ENCODE data around the gene ZNF583. TPM values are rescaled to one million over a fixed set of nuclear protein-coding genes. Genes with fewer than 3 reads are reported as not detected.
A peak's percentile ranks its signal among the peaks of the same experiment; 100 is the strongest.

ZNF583 gene
- total and polyA plus RNA-seq, 9 of the 15 experiments (the other 6 are each of a cell fraction or from before 2014, with no cell fraction given) = 0.92 to 6.7 (median 3.0) TPM

DNA sequence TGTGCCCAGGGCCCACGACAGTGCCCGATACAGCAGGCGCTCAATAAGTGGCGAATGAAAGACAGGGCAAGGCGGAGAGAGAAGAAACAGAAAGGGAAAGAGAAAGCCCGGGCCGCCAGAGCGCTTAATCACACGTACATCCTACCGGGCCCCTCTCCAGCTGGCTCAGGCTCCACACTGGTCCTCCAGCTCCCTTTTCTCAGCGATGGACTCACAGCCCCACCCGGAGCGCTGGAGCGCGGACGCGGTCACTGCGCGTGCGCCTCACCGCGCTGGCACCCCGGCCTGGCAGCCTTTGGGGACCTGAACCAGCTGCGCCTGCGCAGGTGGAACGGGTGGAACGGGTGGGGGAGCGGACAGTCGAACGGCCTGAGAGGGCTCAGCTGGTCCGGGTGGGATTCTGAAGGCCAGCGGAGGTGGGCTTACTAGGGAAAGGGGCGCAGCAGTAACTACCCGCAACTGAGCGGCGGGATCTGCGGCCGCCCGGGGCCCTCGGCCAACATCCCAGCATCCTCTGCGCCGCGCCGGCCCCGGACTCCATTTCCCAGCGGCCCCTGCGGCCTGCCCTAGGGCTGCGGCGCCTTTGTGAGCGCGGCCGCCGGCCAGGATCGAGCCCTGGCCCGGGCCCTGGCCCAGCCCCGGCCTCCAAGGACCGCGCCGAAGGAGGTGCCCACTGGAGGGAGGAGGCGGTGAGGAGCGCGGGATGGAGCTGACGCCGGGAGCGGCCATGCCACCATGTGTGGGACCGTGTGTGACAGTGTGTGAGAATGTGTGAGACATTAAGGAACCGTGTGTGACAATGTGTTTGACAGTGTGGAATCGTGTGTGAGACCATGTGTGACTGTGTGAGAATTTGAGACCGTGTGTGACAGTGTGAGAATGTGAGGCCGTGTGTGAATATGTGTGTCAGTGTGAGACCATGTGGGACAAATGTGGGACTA is at the start of gene ZNF583 (continued):
- TF ChIP-seq SAP30 (IDR thresholded peaks at IDR 0.05; ENCODE audit: borderline replicate concordance, insufficient read depth, low read depth, low read length, poor library complexity, severe bottlenecking) (peak; percentile 52), GATA2 (CRISPR knock-in tag; IDR thresholded peaks at IDR 0.05) (no peak), ADNP (tag; IDR thresholded peaks at IDR 0.05) (no peak), ILF3 (IDR thresholded peaks at IDR 0.05; ENCODE audit: borderline replicate concordance) (no peak), ZBTB7A (IDR thresholded peaks at IDR 0.05; ENCODE audit: borderline replicate concordance, control insufficient read depth, low read depth, low read length) (no peak), PTTG1 (tag; IDR thresholded peaks at IDR 0.05; ENCODE audit: low read depth) (no peak), ARID3B (CRISPR knock-in tag; IDR thresholded peaks at IDR 0.05; ENCODE audit: borderline replicate concordance) (no peak), LARP7 (IDR thresholded peaks at IDR 0.05) (no peak), ZNF24 (IDR thresholded peaks at IDR 0.05) (no peak), FOXJ3 (CRISPR knock-in tag; IDR thresholded peaks at IDR 0.05) (no peak), NFIX (CRISPR knock-in tag; IDR thresholded peaks at IDR 0.05; ENCODE audit: low read depth) (no peak), GATAD2B (IDR thresholded peaks at IDR 0.05; ENCODE audit: borderline replicate concordance) (no peak), FUS (optimal IDR thresholded peaks at IDR 0.05; ENCODE audit: low read depth, low read length) (no peak), POLR2B (IDR thresholded peaks at IDR 0.05; ENCODE audit: low read depth, partially characterized antibody) (peak; percentile 76), TBP (optimal IDR thresholded peaks at IDR 0.05; ENCODE audit: low read depth, low read length) (peak; percentile 38), ZNF12 (CRISPR knock-in tag; IDR thresholded peaks at IDR 0.05) (0 out of 2 replicates have a peak, but pooled peaks have one; percentile 54), TRIM24 (IDR thresholded peaks at IDR 0.05) (no peak)
- TF ChIP-seq, protein P1, sequence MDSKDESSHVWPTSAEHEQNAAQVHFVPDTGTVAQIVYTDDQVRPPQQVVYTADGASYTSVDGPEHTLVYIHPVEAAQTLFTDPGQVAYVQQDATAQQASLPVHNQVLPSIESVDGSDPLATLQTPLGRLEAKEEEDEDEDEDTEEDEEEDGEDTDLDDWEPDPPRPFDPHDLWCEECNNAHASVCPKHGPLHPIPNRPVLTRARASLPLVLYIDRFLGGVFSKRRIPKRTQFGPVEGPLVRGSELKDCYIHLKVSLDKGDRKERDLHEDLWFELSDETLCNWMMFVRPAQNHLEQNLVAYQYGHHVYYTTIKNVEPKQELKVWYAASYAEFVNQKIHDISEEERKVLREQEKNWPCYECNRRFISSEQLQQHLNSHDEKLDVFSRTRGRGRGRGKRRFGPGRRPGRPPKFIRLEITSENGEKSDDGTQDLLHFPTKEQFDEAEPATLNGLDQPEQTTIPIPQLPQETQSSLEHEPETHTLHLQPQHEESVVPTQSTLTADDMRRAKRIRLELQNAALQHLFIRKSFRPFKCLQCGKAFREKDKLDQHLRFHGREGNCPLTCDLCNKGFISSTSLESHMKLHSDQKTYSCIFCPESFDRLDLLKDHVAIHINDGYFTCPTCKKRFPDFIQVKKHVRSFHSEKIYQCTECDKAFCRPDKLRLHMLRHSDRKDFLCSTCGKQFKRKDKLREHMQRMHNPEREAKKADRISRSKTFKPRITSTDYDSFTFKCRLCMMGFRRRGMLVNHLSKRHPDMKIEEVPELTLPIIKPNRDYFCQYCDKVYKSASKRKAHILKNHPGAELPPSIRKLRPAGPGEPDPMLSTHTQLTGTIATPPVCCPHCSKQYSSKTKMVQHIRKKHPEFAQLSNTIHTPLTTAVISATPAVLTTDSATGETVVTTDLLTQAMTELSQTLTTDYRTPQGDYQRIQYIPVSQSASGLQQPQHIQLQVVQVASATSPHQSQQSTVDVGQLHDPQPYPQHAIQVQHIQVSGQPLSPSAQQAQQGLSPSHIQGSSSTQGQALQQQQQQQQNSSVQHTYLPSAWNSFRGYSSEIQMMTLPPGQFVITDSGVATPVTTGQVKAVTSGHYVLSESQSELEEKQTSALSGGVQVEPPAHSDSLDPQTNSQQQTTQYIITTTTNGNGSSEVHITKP (IDR thresholded peaks at IDR 0.05; ENCODE audit: partially characterized antibody) = no peak
- TF ChIP-seq, protein P2, sequence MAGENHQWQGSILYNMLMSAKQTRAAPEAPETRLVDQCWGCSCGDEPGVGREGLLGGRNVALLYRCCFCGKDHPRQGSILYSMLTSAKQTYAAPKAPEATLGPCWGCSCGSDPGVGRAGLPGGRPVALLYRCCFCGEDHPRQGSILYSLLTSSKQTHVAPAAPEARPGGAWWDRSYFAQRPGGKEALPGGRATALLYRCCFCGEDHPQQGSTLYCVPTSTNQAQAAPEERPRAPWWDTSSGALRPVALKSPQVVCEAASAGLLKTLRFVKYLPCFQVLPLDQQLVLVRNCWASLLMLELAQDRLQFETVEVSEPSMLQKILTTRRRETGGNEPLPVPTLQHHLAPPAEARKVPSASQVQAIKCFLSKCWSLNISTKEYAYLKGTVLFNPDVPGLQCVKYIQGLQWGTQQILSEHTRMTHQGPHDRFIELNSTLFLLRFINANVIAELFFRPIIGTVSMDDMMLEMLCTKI (IDR thresholded peaks at IDR 0.05; ENCODE audit: partially characterized antibody) = no peak
- TF ChIP-seq, protein P3, sequence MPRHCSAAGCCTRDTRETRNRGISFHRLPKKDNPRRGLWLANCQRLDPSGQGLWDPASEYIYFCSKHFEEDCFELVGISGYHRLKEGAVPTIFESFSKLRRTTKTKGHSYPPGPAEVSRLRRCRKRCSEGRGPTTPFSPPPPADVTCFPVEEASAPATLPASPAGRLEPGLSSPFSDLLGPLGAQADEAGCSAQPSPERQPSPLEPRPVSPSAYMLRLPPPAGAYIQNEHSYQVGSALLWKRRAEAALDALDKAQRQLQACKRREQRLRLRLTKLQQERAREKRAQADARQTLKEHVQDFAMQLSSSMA (CRISPR knock-in tag; IDR thresholded peaks at IDR 0.05) = no peak
